NK-92 treated with Interleukin-12 subunit alpha and Interleukin-12 subunit beta, amount 100 ng/mL, for 24 hours (cell line): ENCODE results near the gene RAPGEF3.

Source experiments
- DNase-seq: peaks from one replicate; lab custom pipeline; 2025; lab: John Stamatoyannopoulos, UW

The RAPGEF3 gene

DNA sequence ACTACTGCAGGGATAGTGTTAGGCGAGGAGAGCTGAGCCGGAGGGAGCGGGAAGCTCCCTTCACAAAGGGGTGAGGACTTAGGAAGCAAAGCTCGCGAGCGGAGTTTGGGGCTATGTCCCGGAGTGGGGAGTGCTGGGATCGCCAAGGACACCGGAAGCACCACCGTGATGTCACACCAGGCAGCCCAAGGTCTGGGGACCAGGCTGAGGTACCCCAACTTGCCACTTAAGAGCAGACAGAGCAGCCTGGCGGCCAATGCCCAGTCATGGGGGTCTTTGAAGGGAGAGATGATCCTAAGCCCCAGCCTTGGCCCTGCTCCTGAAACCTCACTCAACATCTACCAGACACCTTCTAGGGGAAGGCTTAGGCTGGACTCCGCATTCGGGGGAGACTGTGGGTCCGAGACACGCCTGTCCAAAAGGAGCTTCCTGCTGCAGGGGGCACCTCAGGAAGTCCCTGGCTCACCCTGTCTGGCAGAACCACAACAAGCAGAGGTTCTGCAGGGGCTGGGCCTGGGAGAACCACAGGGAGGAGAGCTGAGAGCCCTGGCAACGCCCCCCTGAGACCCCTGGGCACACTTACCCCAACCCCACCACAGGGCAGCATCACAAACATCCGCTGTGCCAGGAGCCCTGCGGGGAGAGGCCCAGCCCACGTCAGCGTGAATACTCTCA is 32.1 kb upstream of the RAPGEF3 start:
- no peak for DNase-seq

DNA sequence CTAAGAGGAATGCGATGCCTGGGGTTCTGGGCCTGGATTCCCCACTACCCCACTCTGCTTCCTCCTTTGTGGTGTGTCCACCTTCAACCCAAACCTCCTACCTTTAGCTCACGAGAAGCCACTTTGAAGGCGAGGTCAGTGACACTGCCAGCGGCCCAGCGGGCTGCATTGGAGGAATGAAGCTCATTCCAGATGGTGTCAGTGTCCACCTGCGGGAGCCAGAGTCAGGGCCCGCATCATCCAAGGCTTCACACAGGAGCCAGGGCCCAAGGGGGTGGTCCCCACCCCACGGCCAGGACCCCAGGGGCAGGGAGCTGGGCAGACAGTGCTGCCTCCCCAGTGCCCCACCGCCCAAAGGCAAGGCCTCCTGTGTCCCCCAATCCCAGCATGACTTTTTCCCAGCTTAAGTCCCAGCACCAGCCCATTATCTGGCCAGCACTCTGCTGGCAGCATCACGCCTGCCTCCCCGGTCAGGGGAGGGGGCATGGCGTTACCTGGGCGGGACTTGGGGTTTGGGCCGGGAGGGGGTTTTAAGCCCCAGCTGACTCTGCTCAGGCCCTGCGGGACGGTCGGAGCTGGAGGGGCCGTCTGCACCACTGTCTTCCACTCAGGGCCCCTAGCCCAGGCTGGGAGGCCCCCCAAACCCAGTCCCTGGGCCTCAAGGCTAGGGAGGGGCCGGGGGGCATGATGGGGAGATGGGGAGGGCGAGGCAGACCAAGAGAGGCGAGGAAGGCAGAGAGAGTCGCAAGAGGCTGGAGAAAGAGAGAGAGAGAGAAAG is 31.2 kb upstream of the RAPGEF3 start:
- no peak for DNase-seq

DNA sequence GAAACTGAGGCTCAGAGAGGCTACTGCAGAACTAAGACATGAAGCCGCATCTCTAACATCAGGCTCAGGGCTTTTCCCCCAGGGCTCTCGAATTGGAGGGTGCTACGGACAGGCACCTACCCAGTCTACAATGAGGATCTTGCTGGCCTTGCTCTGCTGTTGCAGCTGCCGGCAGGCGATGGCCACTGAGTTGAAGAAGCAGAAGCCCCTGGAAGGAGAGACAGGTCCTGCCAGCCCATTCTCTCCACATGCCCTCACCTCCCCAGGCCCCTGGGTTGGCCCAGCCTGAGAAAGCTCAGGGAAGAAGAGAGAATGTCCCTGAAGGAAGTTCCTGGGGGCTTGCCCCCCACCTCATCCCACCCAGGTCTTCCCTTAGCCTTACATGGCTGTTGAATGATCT is 30.5 kb upstream of the RAPGEF3 start:
- no peak for DNase-seq

DNA sequence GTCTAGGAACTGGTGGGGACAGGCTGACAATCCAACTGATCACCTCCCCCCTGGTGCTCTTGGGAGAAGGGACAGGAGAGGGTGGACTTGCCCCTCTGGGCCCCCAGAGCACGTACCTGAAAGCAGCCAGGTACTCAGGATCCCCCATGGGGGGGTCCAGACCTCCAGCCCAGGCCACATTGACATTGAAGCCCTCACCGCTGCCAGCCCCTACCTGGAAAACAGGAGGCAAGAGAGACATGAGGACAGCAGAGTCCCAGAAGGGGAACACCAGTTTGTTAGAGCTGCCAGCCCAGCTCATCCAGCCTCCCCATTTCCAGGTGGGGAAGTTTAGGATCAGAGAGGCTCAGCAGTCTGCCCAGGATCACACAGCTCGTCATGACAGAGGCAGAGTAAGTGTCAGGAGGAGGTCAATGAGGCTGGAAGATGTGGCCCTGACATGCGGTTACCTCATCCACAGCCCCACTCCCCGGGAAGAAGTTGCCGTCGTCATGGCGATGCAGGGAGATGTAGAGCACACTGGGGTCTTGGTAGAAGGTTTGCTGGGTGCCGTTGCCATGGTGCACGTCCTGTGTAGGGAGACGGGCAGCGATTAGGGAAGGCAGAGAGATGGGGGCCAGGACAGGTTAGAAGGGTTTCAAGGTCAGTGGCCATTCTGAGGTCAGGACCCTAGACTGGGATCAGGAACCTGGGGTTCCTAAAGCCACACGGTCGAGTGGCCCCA is 29.1 kb upstream of the RAPGEF3 start:
- no peak for DNase-seq

DNA sequence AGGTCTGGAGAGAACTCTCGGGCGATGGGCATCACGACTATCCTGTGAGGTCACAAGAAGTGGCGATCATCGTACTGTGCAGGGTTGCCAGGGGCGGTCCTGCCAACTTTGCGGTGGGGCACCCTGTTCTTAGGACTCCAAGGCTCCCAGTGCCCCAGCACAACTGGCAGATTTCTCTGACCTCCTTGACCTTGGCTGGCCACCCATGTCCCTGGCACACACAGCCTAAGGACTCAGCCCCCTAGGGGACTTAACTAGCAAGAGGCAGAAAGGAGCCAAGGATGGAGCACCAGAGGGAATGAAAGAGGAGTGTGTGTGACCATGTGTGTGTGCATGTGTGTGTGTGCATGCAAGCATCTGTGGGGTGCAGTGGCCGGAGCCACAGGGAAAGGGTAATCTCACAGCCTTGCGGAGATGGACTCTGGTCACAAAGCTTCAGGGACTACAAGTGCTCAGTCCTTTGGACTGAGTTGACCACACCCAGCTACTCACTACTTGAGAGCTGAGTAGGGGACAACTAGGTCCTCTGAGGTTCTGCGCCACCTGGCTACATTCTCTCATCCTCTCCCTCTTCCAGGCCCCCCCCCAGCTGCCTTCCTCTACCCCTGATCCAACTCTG is 28.1 kb upstream of the RAPGEF3 start:
- DNase-seq: no peak

DNA sequence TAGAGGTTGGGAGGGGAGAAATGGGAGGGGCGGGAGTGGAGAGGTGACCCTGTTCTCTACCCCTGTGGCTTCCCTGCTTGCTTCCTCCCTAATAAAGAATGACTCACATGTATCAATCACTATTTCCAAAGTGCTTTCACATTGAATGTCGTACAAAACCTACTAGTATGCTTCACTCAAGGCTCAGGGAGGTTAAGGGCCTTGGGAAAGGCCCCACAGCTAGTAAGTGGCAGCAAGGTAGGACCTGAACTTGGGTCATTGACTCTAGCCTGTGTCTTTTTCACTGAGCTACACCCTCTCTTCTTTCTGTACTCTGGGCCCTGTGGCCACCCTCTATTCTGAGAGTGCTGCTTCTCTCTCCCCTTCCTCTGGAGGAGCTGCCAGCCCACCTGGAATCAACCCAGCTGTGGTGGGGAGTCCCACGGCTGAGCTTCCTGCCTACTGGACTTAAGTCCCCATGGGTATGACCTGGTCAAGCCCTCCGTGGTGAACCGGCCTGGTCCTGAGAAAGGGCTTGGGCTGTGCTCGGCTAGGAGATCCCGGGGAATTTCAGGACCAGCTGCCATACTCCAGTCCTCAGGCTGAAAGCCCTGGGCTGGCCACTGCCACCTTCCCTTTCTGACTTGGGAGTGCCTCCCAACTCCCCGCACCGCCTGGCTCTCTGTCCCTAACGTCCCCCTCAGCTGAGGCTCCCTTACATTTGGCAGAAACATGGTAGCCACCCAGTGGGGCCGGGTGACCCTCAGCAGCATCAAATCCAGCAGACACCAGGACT is 27.4 kb upstream of the RAPGEF3 start:
- no peak for DNase-seq

DNA sequence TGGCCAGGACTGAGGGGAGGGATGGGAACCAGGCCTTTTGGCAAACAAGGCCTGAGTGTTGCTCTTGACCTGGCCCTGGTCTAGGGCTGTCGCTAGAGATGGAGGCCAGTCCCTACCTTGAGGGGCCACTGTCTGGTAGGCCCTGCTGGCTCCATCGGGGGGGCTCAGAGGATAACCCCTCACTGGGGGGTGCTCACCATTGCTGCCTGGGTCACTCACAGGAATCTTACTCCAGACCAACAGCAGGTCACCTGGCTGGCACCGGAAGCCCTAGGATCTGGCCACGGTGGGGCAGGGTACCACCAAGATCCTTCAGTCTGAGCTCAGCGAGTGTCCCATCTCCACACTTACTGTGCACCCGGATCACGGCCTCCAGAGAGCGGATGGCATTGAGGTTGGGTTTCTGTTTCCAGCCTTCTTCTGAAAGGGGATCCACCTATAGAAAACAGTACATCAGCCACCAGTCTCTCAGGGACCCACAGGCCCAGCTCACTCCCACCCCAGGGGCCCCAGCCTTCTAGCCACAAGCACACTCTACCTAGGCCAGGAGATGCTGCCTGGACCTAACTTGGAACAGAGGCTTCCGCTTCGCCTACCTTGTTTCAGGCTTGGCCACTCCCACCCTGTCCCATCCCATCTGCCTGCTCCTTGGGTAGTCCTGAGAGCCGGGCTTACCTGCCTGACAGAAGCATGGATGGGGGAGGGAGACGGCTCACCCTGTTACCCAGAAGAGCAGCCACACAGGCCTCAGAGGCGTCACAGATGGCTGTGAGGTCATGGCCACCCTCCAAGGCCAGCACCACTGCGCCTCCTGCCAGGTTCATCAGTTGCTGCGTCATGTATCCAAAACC is 26.6 kb upstream of the RAPGEF3 start:
- no peak for DNase-seq

DNA sequence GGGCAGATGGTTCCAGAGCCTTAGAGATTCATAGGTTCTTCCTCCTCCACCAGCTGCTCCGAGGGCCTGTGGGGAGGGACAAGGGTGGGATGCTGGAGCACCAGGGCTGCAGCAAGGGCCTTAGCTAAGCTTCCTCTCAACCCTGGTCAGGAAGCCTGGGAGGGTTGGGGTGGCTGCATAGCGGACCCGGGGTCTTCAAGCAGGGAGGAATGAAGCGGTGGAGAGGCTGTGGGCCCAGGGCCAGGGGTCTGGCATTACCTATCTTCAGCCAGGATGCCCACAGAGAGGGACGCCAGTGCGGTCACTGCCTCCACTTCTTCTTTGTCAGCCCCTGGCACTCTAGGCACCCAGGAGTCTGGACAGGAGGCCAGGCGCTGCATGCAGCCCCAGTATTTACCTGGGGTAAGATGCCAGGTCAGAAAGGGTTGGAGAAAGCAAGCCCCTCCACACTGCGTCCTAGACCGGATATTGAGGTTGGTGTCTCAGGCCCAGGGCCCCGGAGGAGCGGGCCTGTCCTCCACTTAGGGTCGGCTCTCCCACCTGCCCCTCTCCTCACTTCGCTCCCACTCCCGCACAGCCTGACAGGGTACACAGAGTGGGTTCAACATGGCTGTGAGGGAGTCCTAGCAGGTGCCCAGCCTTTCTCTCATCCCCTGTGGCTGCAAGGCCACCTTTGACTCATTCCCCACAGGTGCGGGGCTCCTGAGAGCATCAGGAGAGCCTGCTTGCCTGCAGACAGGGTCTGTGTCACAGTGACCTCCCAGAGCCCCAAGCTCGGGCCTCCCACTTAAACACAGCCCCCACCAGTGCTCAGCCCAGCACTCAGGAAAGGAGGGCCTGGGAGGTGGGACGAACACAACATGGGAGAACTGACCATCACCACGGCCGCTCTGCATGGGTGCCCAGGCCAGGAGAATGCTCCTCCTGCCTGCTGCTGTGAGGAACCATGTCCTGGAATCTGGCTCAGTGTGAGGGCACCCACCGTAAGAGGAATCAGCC is 25.4 kb upstream of the RAPGEF3 start:
- DNase-seq: no peak

DNA sequence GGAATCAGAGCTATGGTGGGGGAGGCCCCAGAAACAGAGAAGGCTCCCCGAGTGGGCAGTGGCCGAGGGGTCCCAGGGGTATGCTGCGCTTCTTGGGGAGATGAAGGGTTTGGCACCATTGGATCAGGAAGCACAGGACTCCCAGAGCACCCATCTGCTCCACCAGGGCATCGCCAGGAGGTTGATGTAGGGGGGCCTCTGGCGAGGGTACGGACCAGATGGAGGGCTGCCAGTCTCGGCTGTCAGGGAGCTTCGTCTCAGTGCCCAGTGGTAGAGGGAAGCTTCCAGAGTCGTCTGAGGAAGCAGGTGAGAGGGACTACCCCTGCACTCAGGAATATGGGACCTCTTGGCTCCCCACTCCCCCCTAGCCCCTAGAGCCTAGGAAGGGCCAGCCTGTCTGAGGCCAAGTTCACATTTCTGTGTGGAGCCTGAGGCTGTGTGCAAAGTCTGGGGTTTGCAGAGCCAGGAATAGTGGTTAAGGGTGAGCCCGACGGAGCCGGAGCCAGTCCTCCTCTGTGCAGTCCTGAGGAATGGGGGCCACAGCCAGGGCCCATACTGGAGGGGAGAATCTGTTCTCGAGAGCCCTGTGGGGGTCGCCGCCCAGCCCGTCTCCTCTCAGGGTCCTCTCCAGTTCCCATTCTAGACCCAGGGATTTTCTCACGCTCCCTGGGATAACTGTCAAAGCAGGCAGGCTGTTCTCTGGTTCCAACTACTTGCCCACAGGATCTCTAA is 24.5 kb upstream of the RAPGEF3 start:
- DNase-seq: no peak

DNA sequence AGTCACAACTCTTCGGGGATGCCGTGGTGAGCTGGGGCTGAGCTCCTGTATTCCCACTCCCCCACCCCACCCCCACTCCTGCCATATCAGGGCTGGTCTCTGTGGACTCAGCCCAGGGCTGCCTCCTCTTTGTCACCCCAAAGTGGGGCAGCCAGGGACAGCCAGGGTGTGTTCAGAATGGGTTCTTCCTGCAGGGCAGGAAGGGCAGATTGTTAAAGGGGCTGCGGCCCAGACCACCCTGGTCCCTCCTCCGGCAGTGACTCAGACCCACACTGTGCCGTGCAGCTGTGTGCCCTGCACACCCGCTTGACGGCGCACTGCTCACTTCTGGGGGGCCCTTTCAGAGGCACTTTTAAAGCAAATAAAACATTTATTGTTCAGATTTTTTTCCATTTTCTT is 23.7 kb upstream of the RAPGEF3 start:
- DNase-seq: no peak

DNA sequence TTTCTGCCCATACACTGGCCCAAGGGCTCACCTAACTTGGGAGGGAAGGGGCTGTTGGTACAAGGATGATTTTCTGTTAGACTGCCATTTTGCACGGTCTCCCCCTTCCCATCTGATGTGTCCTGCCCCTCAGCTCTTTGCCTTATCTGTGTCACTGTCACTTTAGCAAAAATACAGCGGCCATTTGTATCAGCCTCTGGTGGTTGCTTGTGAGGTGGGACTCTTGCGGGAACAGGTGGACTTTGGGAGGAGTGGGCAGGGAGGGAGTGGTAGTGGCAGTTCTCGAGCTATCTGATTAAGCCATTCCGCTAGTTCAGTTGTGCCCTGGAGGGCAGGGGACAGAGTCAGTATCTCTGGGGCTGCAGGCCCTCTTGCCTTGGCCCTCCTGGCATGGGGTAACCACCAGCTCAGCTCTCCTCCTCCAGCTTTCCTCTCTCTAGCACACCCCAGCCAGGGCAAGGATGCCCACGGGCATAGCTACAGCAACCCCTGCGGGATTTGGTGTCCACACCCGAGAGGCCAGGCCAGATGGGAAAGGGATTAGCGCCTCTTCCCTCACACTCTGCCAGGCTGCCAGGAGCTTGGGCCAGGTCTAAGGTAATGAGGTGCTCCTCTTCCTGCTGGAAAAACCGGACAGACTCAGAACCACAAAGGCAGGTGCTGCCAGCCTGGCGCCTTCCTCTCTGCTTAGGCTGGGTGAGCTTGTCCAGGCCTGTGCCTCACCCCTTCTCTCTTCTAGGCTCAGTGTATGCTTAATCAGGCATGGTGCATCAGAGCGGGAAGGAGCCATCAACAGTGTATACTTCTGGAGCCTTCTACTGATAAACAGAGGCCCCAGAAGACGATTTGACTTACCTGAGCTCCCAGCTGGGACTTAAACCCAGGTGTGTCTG is 23.0 kb upstream of the RAPGEF3 start:
- DNase-seq: no peak

DNA sequence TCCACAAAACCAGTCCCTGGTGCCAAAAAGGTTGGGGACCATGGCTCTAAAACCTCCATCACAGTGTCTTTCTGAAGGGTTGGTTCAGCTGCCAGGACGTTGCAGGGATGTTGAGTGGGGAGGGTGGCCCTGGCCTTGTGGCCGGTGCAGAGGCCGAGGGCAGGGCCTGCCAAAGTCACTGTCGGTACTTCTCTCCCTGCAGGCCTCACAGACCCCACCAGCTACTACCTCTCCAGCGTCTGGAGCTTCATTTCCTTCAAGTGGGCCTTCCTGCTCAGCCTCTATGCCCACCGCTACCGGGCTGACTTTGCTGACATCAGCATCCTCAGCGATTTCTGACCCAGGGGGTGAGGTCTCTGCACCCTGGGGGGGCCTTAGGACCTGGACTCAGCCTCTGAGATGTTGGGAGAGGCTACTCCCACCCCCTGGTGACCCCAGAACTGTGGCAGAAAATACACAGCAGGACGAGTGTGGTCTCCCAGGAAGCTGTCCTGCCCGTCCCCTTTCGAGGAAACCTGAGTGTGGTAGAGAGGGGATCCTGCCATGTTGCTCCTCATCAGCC is 21.3 kb upstream of the RAPGEF3 start:
- DNase-seq: no peak

DNA sequence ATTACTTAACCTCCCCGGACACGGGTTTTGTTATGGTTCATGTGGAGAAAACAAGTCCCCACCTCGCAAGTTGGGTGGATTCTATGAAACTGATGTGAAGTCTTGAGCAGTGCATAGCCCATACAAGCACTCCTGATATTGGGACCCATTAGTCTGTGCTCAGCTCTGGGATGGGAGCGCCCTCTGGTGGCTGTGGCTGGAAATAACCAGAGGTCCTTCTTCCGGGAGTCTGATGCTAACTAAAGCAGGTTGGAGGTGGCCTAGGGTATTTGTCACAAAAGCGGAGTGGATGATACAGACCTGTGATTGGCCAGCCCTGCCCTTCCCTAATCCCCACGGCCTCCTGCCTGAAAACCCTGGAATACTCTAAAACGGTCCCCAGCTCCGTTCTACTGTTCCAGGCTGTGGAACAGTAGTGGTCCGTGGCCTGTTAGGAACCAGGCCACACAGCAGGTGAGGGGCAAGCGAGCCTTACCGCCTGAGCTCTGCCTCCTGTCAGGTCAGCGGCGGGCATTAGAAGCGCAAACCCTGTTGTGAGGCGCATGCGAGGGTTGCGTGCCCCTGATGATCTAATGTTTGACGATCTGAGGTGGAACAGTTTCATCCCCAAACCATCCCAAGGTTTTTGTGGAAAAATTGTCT is 20.7 kb upstream of the RAPGEF3 start:
- peak; percentile 66 for DNase-seq

DNA sequence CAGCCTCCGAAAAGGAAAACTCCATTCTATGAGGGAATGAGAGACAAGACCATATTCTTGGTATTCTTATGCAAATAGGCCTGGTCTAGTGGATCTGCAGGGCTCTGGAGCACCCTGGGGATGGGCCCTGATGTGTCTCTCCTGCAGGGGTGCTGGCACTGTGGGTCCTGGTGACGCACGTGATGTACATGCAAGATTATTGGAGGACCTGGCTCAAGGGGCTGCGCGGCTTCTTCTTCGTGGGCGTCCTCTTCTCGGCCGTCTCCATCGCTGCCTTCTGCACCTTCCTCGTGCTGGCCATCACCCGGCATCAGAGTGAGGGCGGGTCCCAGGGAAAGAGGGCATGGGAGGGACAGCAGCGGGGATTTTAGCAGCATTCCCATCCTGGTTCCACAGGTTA is 20.2 kb upstream of the RAPGEF3 start:
- no peak for DNase-seq

DNA sequence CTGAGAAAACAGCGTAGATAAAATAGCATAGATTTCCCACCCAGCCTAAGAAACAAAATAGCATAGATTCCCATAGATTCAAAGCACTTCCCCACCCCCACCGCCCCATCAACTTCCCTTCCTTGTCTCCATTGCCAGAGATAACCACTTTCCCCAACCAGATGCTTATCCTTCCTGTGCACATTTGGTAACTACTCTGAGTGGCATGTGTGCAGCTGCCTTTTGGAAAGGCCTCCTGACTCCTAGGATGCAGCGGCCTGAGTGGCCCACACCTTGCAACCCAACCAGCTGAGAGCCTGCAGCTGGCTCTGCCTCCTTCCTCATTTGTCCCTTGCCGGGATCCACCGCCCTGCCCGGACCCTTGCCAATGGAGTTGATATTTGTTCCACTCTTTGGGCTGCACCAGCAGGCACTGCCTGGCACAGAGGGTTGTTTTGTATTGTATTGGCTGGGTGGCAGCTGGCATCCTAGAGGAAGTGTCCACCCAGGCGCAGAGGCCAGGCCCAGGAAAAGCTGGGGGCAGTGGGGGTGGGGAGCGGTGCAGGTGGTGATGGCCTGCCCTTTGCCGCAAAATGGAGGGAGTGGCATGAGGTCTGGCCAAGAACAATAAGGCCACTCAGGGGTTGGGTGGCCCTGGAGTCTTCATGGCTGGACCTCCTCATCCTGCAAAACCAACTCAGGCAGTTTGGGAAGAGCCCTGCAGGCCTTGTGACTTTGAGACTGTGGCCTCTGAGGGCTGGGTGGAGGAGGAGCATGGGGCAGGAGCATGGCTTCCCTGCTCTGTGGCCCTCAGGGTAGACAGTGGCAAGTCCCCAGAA is 19.3 kb upstream of the RAPGEF3 start:
- DNase-seq: no peak

DNA sequence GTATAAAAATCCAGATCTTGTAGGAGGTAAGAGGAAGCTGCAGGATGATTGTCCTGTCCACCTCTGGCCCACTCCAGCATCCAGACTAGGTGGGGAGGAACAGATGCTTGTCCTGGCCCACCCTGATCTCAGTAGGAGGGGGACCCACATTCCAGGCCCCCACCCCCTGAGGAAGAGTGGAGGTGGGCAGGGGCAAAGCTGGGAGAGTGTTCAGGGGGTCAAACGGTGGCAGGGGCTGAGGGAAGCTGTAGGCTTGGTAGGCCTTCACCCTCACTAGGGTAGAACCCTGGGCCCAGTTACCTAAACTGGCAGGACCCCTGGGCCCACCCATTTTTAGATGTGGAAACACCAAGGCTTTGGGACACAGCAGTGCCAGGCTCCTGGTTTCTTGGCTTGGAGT is 18.5 kb upstream of the RAPGEF3 start:
- DNase-seq: no peak
